ENCODE data around the gene BANK1. TPM values are rescaled to one million over a fixed set of nuclear protein-coding genes. Genes with fewer than 3 reads are reported as not detected.
A peak's percentile ranks its signal among the peaks of the same experiment; 100 is the strongest.

BANK1 gene
- polyA plus RNA-seq, 1 of the 3 experiments (the other 2 are of a cell fraction) = not detected

DNA sequence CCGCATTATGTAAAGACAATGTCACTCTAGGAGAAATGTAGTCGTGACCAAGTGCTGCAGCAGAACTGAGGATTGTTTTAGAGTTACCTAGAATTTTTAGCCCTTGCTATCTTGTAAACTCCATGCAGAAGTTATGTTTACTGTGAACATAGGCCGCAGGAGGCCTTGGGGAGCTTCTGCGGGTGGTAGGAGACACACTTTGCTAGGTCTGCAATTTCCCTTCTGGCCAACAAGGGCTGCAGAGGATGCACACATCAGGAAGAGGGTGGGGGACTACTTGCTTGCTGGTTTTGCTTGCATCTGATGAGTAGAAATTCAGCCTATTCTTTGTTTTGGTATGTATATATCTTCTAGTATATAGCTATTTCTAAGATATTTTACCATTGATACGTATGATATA lies 23.1 kb downstream of the BANK1 start (continued):
- TF ChIP-seq REST (IDR thresholded peaks at IDR 0.05; ENCODE audit: low read depth, low read length) = no peak
- no peak for TF ChIP-seq EP300 (IDR thresholded peaks at IDR 0.05; ENCODE audit: borderline replicate concordance in 1 of 2, low read depth in 1 of 2, low read length in 1 of 2)
- TF ChIP-seq, protein P1, sequence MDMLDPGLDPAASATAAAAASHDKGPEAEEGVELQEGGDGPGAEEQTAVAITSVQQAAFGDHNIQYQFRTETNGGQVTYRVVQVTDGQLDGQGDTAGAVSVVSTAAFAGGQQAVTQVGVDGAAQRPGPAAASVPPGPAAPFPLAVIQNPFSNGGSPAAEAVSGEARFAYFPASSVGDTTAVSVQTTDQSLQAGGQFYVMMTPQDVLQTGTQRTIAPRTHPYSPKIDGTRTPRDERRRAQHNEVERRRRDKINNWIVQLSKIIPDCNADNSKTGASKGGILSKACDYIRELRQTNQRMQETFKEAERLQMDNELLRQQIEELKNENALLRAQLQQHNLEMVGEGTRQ (IDR thresholded peaks at IDR 0.05; ENCODE audit: borderline replicate concordance, low read depth, low read length) = no peak
- no peak for TF ChIP-seq FOXJ3 (CRISPR knock-in tag; IDR thresholded peaks at IDR 0.05)

DNA sequence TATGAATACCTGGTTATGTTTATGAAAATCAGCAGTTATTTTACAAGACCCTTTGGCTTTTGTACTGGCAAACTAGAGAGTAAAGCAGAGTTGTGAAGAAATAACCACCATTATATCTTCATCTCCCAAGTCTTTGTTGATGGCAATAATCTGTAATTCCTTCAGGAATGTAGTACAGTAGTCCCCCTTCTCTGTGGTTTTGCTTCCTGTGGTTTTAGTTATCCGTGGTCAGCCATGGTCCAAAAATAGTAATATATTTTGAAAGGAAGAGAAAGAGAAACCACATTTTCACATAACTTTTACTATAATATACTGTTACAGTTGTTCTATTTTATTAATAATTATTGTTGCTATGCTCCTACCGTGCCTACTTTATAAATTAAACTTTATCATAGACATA lies 27.8 kb downstream of the BANK1 start:
- H3K9me3 ChIP-seq = no peaks in the 10 kb centered on the region
- no peaks in the 10 kb centered on the region for H3K4me1 ChIP-seq (ENCODE audit: control insufficient read depth in 1 of 2, insufficient read depth in 2 of 2, low read depth in 1 of 2, low read length in 1 of 2)
- H3K4me3 ChIP-seq (ENCODE audit: low read depth in 2 of 2, low read length in 1 of 2) = no peak overlapping the region
- no peak for TF ChIP-seq FOXJ3 (CRISPR knock-in tag; IDR thresholded peaks at IDR 0.05)
- no peak for TF ChIP-seq EZH2phosphoT487 (IDR thresholded peaks at IDR 0.05; ENCODE audit: borderline replicate concordance, low read depth)
- peak; percentile 85 for TF ChIP-seq MEF2A (IDR thresholded peaks at IDR 0.05; ENCODE audit: borderline replicate concordance, low read depth)
- TF ChIP-seq, protein P2, sequence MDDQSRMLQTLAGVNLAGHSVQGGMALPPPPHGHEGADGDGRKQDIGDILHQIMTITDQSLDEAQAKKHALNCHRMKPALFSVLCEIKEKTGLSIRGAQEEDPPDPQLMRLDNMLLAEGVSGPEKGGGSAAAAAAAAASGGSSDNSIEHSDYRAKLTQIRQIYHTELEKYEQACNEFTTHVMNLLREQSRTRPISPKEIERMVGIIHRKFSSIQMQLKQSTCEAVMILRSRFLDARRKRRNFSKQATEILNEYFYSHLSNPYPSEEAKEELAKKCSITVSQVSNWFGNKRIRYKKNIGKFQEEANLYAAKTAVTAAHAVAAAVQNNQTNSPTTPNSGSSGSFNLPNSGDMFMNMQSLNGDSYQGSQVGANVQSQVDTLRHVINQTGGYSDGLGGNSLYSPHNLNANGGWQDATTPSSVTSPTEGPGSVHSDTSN (IDR thresholded peaks at IDR 0.05) = 0 out of 2 replicates have a peak, but pooled peaks have one; percentile 5
- no peaks in the 10 kb centered on the region for H3K27me3 ChIP-seq (ENCODE audit: insufficient read depth)
- WGBS (ENCODE audit: low lambda C conversion rate) = 41% methylated on average over 2 of the region's 2 CpGs
- H3K9me2 ChIP-seq = no peaks in the 10 kb centered on the region
- no peak overlapping the region for H3K27ac ChIP-seq (ENCODE audit: low read depth in 2 of 2, low read length in 1 of 2)
- no peaks in the 10 kb centered on the region for H3K36me3 ChIP-seq (replicated peaks in 1 of 2; ENCODE audit: control insufficient read depth in 1 of 2, insufficient read depth in 2 of 2, low read length in 1 of 2)
- H3F3A ChIP-seq (replicated peaks; ENCODE audit: insufficient read depth) = no peaks in the 10 kb centered on the region
- no peak for DNase-seq
- H2AFZ ChIP-seq (ENCODE audit: low read depth) = no peak overlapping the region
- ChIA-PET CTCF (no interaction called here), POLR2A (no interaction called here)
- H4K20me1 ChIP-seq (ENCODE audit: insufficient read depth) = no peaks in the 10 kb centered on the region
- no peak overlapping the region; the same call in 1 of the 2 replicates for H3K4me2 ChIP-seq
- H3K9ac ChIP-seq = no peak overlapping the region
- H3K79me2 ChIP-seq (ENCODE audit: insufficient read depth) = no peaks in the 10 kb centered on the region

GRCh38 chr4:101823864-101824263 lies 33.3 kb downstream of the BANK1 start:
- no peak overlapping the region for H3K9ac ChIP-seq
- ChIA-PET POLR2A (no interaction called here), CTCF (no interaction called here)
- no peaks in the 10 kb centered on the region for H3K79me2 ChIP-seq (ENCODE audit: insufficient read depth)
- H3K4me3 ChIP-seq (ENCODE audit: low read depth in 2 of 2, low read length in 1 of 2) = no peak overlapping the region
- no peak overlapping the region for H3K27ac ChIP-seq (ENCODE audit: low read depth in 2 of 2, low read length in 1 of 2)
- H4K20me1 ChIP-seq (ENCODE audit: insufficient read depth) = no peaks in the 10 kb centered on the region
- H3K4me2 ChIP-seq = no peak overlapping the region
- H3K27me3 ChIP-seq (ENCODE audit: insufficient read depth) = no peaks in the 10 kb centered on the region
- WGBS (ENCODE audit: low lambda C conversion rate) = 91% methylated on average over 2 of the region's 2 CpGs
- H3K4me1 ChIP-seq (ENCODE audit: control insufficient read depth in 1 of 2, insufficient read depth in 2 of 2, low read depth in 1 of 2, low read length in 1 of 2) = no peaks in the 10 kb centered on the region
- H3K9me2 ChIP-seq = no peaks in the 10 kb centered on the region
- H3K36me3 ChIP-seq (replicated peaks in 1 of 2; ENCODE audit: control insufficient read depth in 1 of 2, insufficient read depth in 2 of 2, low read length in 1 of 2) = no peaks in the 10 kb centered on the region
- no peaks in the 10 kb centered on the region for H3K9me3 ChIP-seq
- no peak overlapping the region for H2AFZ ChIP-seq (ENCODE audit: low read depth)
- DNase-seq = no peak
- H3F3A ChIP-seq (replicated peaks; ENCODE audit: insufficient read depth) = peaks cover 4% of the 10 kb centered on the region
- no peak for TF ChIP-seq GABPA (IDR thresholded peaks at IDR 0.05; ENCODE audit: low read depth)
- TF ChIP-seq IRF3 (IDR thresholded peaks at IDR 0.05; ENCODE audit: low read depth, low read length) = no peak
- TF ChIP-seq, protein P3, sequence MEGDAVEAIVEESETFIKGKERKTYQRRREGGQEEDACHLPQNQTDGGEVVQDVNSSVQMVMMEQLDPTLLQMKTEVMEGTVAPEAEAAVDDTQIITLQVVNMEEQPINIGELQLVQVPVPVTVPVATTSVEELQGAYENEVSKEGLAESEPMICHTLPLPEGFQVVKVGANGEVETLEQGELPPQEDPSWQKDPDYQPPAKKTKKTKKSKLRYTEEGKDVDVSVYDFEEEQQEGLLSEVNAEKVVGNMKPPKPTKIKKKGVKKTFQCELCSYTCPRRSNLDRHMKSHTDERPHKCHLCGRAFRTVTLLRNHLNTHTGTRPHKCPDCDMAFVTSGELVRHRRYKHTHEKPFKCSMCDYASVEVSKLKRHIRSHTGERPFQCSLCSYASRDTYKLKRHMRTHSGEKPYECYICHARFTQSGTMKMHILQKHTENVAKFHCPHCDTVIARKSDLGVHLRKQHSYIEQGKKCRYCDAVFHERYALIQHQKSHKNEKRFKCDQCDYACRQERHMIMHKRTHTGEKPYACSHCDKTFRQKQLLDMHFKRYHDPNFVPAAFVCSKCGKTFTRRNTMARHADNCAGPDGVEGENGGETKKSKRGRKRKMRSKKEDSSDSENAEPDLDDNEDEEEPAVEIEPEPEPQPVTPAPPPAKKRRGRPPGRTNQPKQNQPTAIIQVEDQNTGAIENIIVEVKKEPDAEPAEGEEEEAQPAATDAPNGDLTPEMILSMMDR (IDR thresholded peaks at IDR 0.05) = no peak
- no peak for TF ChIP-seq RXRA (IDR thresholded peaks at IDR 0.05; ENCODE audit: borderline replicate concordance, low read depth)
- TF ChIP-seq SMC3 (IDR thresholded peaks at IDR 0.05; ENCODE audit: low read depth, low read length) = no peak
- no peak for TF ChIP-seq EP300 (IDR thresholded peaks at IDR 0.05; ENCODE audit: borderline replicate concordance in 1 of 2, low read depth in 1 of 2, low read length in 1 of 2)
- no peak for TF ChIP-seq POLR2AphosphoS5 (IDR thresholded peaks at IDR 0.05; ENCODE audit: low read depth, low read length)
- no peak for TF ChIP-seq TEAD4 (IDR thresholded peaks at IDR 0.05; ENCODE audit: borderline replicate concordance, insufficient read depth)
- TF ChIP-seq CHD2 (IDR thresholded peaks at IDR 0.05; ENCODE audit: low read length, partially characterized antibody) = no peak
- TF ChIP-seq JUND (IDR thresholded peaks at IDR 0.05) = no peak
